HEK293 (cell line): ENCODE results near the gene BCAR1.

Source experiments
- CTCF ChIA-PET: fragments of 350-600 bp; formaldehyde crosslinking; extraction: SDS; loops from one replicate; lab custom pipeline; 2021; ENCODE audit warnings: antibody characterized with exemption; lab: Yijun Ruan, JAX
- POLR2A ChIA-PET: fragments of 300-600 bp; formaldehyde crosslinking; extraction: SDS; loops from one replicate; lab custom pipeline; 2020; ENCODE audit warnings: antibody characterized with exemption, inconsistent platforms; lab: Yijun Ruan, JAX
- H3K27ac ChIP-seq: fragments of 200-500 bp; sonication (Bioruptor generic); 2 replicates; pipeline ENCODE4 v1.5.1; 2014; ENCODE audit warnings: low read depth, low read length, control low read depth, inconsistent platforms; ENCODE audit errors: extremely low read depth
- H3K36me3 ChIP-seq, 2 experiments: fragments of 200-500 bp in 1 of 2; sonication (Bioruptor generic) in 1 of 2; 1 replicate in 1 of 2; 2 replicates in 1 of 2; pipeline ENCODE4 v1.5.1; 2014 to 2017; ENCODE audit warnings: inconsistent platforms in 2 of 2, low read length in 2 of 2; ENCODE audit not compliant: control insufficient read depth in 2 of 2, insufficient read depth in 1 of 2
- H3K4me1 ChIP-seq: fragments of 200-500 bp; sonication (Bioruptor generic); 2 replicates; pipeline ENCODE4 v1.5.1; 2014; ENCODE audit warnings: mild to moderate bottlenecking, low read length, inconsistent platforms; ENCODE audit not compliant: control insufficient read depth, insufficient read depth
- H3K4me3 ChIP-seq: 2 replicates; pipeline ENCODE4 v1.5.1; 2011; ENCODE audit warnings: low read depth, mild to moderate bottlenecking, control low read depth, low read length, moderate library complexity
- H3K9me3 ChIP-seq: fragments of 200-500 bp; sonication (Bioruptor generic); 2 replicates; pipeline ENCODE4 v1.5.1; 2014; ENCODE audit warnings: low read depth, low read length, inconsistent platforms; ENCODE audit not compliant: control insufficient read depth, insufficient read depth
- GFI1B ChIP-seq: fragments of 450-650 bp; formaldehyde crosslinking; IDR thresholded peaks from 2 replicates; pipeline ENCODE4 v1.5.1; 2016; ENCODE audit warnings: missing biosample characterization, missing genetic modification characterization
- KLF1 ChIP-seq: fragments of 450-650 bp; formaldehyde crosslinking; IDR thresholded peaks from 2 replicates; pipeline ENCODE4 v1.5.1; 2016; ENCODE audit warnings: missing biosample characterization, missing genetic modification characterization
- KLF10 ChIP-seq: fragments of 450-650 bp; IDR thresholded peaks from 2 replicates; pipeline ENCODE4 v1.5.1; 2018; ENCODE audit warnings: missing biosample characterization, mild to moderate bottlenecking, missing genetic modification characterization
- SCRT1 ChIP-seq: fragments of 450-650 bp; formaldehyde crosslinking; IDR thresholded peaks from 2 replicates; pipeline ENCODE4 v1.5.1; 2016; ENCODE audit warnings: missing biosample characterization, missing genetic modification characterization, borderline replicate concordance
- ZNF112 ChIP-seq: fragments of 450-650 bp; formaldehyde crosslinking; IDR thresholded peaks from 2 replicates; pipeline ENCODE4 v1.5.0; 2017; ENCODE audit warnings: missing biosample characterization, missing genetic modification characterization
- ZNF16 ChIP-seq: fragments of 450-650 bp; formaldehyde crosslinking; IDR thresholded peaks from 2 replicates; pipeline ENCODE4 v1.5.1; 2016; ENCODE audit warnings: low read depth, missing biosample characterization, missing genetic modification characterization
- ZNF174 ChIP-seq: fragments of 450-650 bp; formaldehyde crosslinking; IDR thresholded peaks from 2 replicates; pipeline ENCODE4 v1.5.0; 2017; ENCODE audit warnings: missing biosample characterization, mild to moderate bottlenecking, missing genetic modification characterization
- ZNF214 ChIP-seq: fragments of 450-650 bp; formaldehyde crosslinking; IDR thresholded peaks from 2 replicates; pipeline ENCODE4 v1.5.1; 2017; ENCODE audit warnings: missing biosample characterization, mild to moderate bottlenecking, missing genetic modification characterization, borderline replicate concordance
- ZNF341 ChIP-seq: fragments of 450-650 bp; formaldehyde crosslinking; IDR thresholded peaks from 2 replicates; pipeline ENCODE4; 2016; ENCODE audit warnings: low read depth, missing biosample characterization, missing genetic modification characterization
- ZNF501 ChIP-seq: fragments of 450-650 bp; formaldehyde crosslinking; IDR thresholded peaks from 2 replicates; pipeline ENCODE4 v1.5.1; 2016; ENCODE audit warnings: missing biosample characterization, missing genetic modification characterization
- ZNF670 ChIP-seq: fragments of 450-650 bp; formaldehyde crosslinking; IDR thresholded peaks from 2 replicates; pipeline ENCODE4 v1.5.1; 2016; ENCODE audit warnings: missing biosample characterization, missing genetic modification characterization, low read depth
- ZNF768 ChIP-seq: fragments of 450-650 bp; formaldehyde crosslinking; IDR thresholded peaks from 2 replicates; pipeline ENCODE4 v1.5.1; 2018; ENCODE audit warnings: missing biosample characterization, mild to moderate bottlenecking, missing genetic modification characterization
- ZNF791 ChIP-seq: fragments of 450-650 bp; formaldehyde crosslinking; IDR thresholded peaks from 2 replicates; pipeline ENCODE4 v1.5.1; 2016; ENCODE audit warnings: missing biosample characterization, missing genetic modification characterization
- ZNF792 ChIP-seq: fragments of 450-650 bp; formaldehyde crosslinking; IDR thresholded peaks from 2 replicates; pipeline ENCODE4 v1.5.1; 2016; ENCODE audit warnings: missing biosample characterization, missing genetic modification characterization
- ZXDB ChIP-seq: fragments of 450-650 bp; formaldehyde crosslinking; IDR thresholded peaks from 2 replicates; pipeline ENCODE4 v1.5.1; 2016; ENCODE audit warnings: missing biosample characterization, missing genetic modification characterization
- TF ChIP-seq, protein P1 (sequence below): fragments of 450-650 bp; formaldehyde crosslinking; IDR thresholded peaks from 2 replicates; pipeline ENCODE4 v1.5.1; 2016; ENCODE audit warnings: missing biosample characterization, missing genetic modification characterization
- TF ChIP-seq, protein P2 (sequence below): fragments of 450-650 bp; formaldehyde crosslinking; IDR thresholded peaks from 2 replicates; pipeline ENCODE4; 2016; ENCODE audit warnings: missing biosample characterization, missing genetic modification characterization
- TF ChIP-seq, protein P3 (sequence below): fragments of 450-650 bp; formaldehyde crosslinking; IDR thresholded peaks from 2 replicates; pipeline ENCODE4 v1.5.1; 2016; ENCODE audit warnings: missing biosample characterization, missing genetic modification characterization
- TF ChIP-seq, protein P4 (sequence below): fragments of 450-650 bp; formaldehyde crosslinking; IDR thresholded peaks from 2 replicates; pipeline ENCODE4 v1.5.1; 2016; ENCODE audit warnings: missing biosample characterization, missing genetic modification characterization
- TF ChIP-seq, protein P5 (sequence below): fragments of 450-650 bp; formaldehyde crosslinking; IDR thresholded peaks from 2 replicates; pipeline ENCODE4 v1.5.1; 2016; ENCODE audit warnings: missing biosample characterization, missing genetic modification characterization, borderline replicate concordance
- TF ChIP-seq, protein P6 (sequence below): fragments of 450-650 bp; formaldehyde crosslinking; IDR thresholded peaks from 2 replicates; pipeline ENCODE4 v1.5.1; 2016; ENCODE audit warnings: missing biosample characterization, missing genetic modification characterization, low read depth

Gene BCAR1

DNA sequence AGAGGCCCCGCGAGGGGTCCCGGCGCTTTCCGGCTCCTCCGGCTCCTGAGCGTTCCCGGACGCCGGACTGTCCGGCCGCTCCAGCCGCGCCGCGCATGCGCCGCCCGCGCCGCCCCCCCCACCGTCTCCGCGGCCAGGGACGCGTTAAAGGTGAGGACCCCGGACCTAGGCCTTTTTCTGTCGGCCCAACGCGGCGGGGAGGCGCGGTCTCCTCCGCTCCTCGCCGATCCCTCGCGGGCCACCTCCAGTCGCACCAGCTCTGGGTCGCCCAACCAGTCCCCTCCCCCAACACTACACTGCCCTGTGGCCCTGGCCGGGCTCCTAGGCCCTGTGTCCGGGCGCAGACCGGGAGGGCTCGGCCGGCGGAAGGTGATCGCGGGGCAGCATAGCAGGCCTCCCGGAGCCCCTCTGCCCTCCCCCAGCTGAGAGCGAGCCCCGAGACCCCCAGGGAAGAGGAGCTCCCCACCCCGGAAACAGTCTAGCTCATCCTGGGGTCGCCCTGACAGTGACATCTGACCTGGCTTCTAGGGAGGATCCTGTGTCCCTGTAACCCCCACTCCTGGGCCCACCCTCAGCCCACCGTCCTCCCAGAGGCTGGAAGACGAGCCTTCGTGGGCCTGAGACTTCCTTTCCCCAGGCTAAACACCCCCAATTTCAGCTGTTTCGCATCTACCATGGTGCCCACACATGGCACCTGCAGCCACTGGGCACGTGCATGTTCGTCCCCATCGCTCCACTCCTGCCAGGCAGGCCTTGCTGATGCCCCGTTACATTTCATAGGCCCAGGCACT, 14.7 kb upstream of the BCAR1 start:
- POLR2A ChIA-PET: interaction anchor here (1.3 kb wide), 1 partner anchor 11 kb away, joined by 3 read pairs; no protein-coding TSS in a partner anchor
- CTCF ChIA-PET: interaction anchor here (0.8 to 1.1 kb wide), 3 partner anchors 66 to 119 kb away, joined by 3 to 4 read pairs (median 4); no protein-coding TSS in a partner anchor
- Histone ChIP-seq H3K4me1 (peaks cover 5% of the 10 kb centered on the region; the same call in 1 of the 2 replicates), H3K4me3 (peak overlapping the region; percentile 73), H3K27ac (peak overlapping the region; percentile 82; the same call in 1 of the 2 replicates), H3K9me3 (no peaks in the 10 kb centered on the region), H3K36me3 (peaks cover 0 to 25% of the 10 kb centered on the region in 2 experiments; a peak in 1 of 3 replicates)
- TF ChIP-seq ZNF791 (tag by site-specific recombination) (no peak), ZNF16 (tag by site-specific recombination) (no peak), ZNF112 (tag by site-specific recombination) (no peak), SCRT1 (tag by site-specific recombination) (no peak), ZNF174 (tag by site-specific recombination) (no peak), ZNF768 (tag by site-specific recombination) (no peak), GFI1B (tag by site-specific recombination) (no peak), ZNF792 (tag by site-specific recombination) (peak; percentile 85; the same call in 1 of the 2 replicates), KLF1 (no peak), ZXDB (tag by site-specific recombination) (peak; percentile 68), ZNF214 (tag by site-specific recombination) (no peak), KLF10 (tag by site-specific recombination) (0 out of 2 replicates have a peak, but pooled peaks have one; percentile 14), ZNF501 (tag by site-specific recombination) (0 out of 2 replicates have a peak, but pooled peaks have one; percentile 44), ZNF341 (peak; percentile 66), ZNF670 (tag by site-specific recombination) (no peak)
- TF ChIP-seq, protein P1, sequence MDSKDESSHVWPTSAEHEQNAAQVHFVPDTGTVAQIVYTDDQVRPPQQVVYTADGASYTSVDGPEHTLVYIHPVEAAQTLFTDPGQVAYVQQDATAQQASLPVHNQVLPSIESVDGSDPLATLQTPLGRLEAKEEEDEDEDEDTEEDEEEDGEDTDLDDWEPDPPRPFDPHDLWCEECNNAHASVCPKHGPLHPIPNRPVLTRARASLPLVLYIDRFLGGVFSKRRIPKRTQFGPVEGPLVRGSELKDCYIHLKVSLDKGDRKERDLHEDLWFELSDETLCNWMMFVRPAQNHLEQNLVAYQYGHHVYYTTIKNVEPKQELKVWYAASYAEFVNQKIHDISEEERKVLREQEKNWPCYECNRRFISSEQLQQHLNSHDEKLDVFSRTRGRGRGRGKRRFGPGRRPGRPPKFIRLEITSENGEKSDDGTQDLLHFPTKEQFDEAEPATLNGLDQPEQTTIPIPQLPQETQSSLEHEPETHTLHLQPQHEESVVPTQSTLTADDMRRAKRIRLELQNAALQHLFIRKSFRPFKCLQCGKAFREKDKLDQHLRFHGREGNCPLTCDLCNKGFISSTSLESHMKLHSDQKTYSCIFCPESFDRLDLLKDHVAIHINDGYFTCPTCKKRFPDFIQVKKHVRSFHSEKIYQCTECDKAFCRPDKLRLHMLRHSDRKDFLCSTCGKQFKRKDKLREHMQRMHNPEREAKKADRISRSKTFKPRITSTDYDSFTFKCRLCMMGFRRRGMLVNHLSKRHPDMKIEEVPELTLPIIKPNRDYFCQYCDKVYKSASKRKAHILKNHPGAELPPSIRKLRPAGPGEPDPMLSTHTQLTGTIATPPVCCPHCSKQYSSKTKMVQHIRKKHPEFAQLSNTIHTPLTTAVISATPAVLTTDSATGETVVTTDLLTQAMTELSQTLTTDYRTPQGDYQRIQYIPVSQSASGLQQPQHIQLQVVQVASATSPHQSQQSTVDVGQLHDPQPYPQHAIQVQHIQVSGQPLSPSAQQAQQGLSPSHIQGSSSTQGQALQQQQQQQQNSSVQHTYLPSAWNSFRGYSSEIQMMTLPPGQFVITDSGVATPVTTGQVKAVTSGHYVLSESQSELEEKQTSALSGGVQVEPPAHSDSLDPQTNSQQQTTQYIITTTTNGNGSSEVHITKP (tag by site-specific recombination): no peak
- TF ChIP-seq, protein P2, sequence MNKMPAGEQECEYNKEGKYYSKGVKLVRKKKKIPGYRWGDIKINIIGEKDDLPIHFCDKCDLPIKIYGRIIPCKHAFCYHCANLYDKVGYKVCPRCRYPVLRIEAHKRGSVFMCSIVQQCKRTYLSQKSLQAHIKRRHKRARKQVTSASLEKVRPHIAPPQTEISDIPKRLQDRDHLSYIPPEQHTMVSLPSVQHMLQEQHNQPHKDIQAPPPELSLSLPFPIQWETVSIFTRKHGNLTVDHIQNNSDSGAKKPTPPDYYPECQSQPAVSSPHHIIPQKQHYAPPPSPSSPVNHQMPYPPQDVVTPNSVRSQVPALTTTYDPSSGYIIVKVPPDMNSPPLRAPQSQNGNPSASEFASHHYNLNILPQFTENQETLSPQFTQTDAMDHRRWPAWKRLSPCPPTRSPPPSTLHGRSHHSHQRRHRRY: no peak
- TF ChIP-seq, protein P3, sequence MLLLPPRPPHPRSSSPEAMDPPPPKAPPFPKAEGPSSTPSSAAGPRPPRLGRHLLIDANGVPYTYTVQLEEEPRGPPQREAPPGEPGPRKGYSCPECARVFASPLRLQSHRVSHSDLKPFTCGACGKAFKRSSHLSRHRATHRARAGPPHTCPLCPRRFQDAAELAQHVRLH: peak; percentile 30; the same call in 1 of the 2 replicates
- TF ChIP-seq, protein P4, sequence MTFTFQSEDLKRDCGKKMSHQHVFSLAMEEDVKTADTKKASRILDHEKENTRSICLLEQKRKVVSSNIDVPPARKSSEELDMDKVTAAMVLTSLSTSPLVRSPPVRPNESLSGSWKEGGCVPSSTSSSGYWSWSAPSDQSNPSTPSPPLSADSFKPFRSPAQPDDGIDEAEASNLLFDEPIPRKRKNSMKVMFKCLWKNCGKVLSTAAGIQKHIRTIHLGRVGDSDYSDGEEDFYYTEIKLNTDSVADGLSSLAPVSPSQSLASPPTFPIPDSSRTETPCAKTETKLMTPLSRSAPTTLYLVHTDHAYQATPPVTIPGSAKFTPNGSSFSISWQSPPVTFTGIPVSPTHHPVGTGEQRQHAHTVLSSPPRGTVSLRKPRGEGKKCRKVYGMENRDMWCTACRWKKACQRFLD (tag by site-specific recombination): no peak
- TF ChIP-seq, protein P5, sequence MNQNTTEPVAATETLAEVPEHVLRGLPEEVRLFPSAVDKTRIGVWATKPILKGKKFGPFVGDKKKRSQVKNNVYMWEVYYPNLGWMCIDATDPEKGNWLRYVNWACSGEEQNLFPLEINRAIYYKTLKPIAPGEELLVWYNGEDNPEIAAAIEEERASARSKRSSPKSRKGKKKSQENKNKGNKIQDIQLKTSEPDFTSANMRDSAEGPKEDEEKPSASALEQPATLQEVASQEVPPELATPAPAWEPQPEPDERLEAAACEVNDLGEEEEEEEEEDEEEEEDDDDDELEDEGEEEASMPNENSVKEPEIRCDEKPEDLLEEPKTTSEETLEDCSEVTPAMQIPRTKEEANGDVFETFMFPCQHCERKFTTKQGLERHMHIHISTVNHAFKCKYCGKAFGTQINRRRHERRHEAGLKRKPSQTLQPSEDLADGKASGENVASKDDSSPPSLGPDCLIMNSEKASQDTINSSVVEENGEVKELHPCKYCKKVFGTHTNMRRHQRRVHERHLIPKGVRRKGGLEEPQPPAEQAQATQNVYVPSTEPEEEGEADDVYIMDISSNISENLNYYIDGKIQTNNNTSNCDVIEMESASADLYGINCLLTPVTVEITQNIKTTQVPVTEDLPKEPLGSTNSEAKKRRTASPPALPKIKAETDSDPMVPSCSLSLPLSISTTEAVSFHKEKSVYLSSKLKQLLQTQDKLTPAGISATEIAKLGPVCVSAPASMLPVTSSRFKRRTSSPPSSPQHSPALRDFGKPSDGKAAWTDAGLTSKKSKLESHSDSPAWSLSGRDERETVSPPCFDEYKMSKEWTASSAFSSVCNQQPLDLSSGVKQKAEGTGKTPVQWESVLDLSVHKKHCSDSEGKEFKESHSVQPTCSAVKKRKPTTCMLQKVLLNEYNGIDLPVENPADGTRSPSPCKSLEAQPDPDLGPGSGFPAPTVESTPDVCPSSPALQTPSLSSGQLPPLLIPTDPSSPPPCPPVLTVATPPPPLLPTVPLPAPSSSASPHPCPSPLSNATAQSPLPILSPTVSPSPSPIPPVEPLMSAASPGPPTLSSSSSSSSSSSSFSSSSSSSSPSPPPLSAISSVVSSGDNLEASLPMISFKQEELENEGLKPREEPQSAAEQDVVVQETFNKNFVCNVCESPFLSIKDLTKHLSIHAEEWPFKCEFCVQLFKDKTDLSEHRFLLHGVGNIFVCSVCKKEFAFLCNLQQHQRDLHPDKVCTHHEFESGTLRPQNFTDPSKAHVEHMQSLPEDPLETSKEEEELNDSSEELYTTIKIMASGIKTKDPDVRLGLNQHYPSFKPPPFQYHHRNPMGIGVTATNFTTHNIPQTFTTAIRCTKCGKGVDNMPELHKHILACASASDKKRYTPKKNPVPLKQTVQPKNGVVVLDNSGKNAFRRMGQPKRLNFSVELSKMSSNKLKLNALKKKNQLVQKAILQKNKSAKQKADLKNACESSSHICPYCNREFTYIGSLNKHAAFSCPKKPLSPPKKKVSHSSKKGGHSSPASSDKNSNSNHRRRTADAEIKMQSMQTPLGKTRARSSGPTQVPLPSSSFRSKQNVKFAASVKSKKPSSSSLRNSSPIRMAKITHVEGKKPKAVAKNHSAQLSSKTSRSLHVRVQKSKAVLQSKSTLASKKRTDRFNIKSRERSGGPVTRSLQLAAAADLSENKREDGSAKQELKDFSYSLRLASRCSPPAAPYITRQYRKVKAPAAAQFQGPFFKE: no peak
- TF ChIP-seq, protein P6, sequence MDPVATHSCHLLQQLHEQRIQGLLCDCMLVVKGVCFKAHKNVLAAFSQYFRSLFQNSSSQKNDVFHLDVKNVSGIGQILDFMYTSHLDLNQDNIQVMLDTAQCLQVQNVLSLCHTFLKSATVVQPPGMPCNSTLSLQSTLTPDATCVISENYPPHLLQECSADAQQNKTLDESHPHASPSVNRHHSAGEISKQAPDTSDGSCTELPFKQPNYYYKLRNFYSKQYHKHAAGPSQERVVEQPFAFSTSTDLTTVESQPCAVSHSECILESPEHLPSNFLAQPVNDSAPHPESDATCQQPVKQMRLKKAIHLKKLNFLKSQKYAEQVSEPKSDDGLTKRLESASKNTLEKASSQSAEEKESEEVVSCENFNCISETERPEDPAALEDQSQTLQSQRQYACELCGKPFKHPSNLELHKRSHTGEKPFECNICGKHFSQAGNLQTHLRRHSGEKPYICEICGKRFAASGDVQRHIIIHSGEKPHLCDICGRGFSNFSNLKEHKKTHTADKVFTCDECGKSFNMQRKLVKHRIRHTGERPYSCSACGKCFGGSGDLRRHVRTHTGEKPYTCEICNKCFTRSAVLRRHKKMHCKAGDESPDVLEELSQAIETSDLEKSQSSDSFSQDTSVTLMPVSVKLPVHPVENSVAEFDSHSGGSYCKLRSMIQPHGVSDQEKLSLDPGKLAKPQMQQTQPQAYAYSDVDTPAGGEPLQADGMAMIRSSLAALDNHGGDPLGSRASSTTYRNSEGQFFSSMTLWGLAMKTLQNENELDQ: no peak
